Measurements from ENCODE around the gene MPC2. TPM values are rescaled to one million over a fixed set of nuclear protein-coding genes. Genes with fewer than 3 reads are reported as not detected.
A peak's percentile ranks its signal among the peaks of the same experiment; 100 is the strongest.

MPC2 gene
- total RNA-seq = 81.3 and 90.2 TPM in 2 replicates
- long read RNA-seq, transcript MPC2-202 (5 exons, 2,177 nt) = major isoform, 87 of 93 reads
- long read RNA-seq, partial matches to known transcripts = 3 of 93 reads
- long read RNA-seq, other reads (novel, unspliced or antisense) = 2 of 93 reads

GRCh38 chr1:167936930-167937708 is at the start of gene MPC2:
MPC2 (minus strand) TSS chr1:167937072; CDS start chr1:167935841, 1,231 bp downstream.
- peak within 1 kb of the TSS; percentile 98 for H3K4me3 Mint-ChIP-seq (ENCODE audit: low read depth)

GRCh38 chr1:167984886-167985489 is 48.1 kb upstream of the MPC2 start:
- H3K4me1 Mint-ChIP-seq (ENCODE audit: low read depth) = no peaks in the 10 kb centered on the region
- H3K4me3 Mint-ChIP-seq (ENCODE audit: low read depth) = no peak overlapping the region
- peaks cover 34% of the 10 kb centered on the region for H3K36me3 Mint-ChIP-seq (ENCODE audit: insufficient read depth)
- H3K9me3 Mint-ChIP-seq (ENCODE audit: low read depth) = peaks cover 13% of the 10 kb centered on the region
- no peaks in the 10 kb centered on the region for H3K27me3 Mint-ChIP-seq
- no peak for DNase-seq (ENCODE audit: low spot score, unreplicated experiment)
- H3K27ac Mint-ChIP-seq = peak overlapping the region; percentile 69
- TF ChIP-seq, protein P1, sequence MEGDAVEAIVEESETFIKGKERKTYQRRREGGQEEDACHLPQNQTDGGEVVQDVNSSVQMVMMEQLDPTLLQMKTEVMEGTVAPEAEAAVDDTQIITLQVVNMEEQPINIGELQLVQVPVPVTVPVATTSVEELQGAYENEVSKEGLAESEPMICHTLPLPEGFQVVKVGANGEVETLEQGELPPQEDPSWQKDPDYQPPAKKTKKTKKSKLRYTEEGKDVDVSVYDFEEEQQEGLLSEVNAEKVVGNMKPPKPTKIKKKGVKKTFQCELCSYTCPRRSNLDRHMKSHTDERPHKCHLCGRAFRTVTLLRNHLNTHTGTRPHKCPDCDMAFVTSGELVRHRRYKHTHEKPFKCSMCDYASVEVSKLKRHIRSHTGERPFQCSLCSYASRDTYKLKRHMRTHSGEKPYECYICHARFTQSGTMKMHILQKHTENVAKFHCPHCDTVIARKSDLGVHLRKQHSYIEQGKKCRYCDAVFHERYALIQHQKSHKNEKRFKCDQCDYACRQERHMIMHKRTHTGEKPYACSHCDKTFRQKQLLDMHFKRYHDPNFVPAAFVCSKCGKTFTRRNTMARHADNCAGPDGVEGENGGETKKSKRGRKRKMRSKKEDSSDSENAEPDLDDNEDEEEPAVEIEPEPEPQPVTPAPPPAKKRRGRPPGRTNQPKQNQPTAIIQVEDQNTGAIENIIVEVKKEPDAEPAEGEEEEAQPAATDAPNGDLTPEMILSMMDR (IDR thresholded peaks at IDR 0.05; ENCODE audit: unreplicated experiment) = no peak

More at GRCh38 chr1:167936930-167937708, at the start of gene MPC2:
- H3K4me1 Mint-ChIP-seq (ENCODE audit: low read depth) = peaks cover 27% of the 10 kb centered on the region
- TF ChIP-seq, protein P1 (IDR thresholded peaks at IDR 0.05; ENCODE audit: unreplicated experiment) = no peak
- peaks cover 2% of the 10 kb centered on the region for H3K36me3 Mint-ChIP-seq (ENCODE audit: insufficient read depth)
- H3K27me3 Mint-ChIP-seq = no peaks in the 10 kb centered on the region
- no peak for DNase-seq (ENCODE audit: low spot score, unreplicated experiment)
- H3K9me3 Mint-ChIP-seq (ENCODE audit: low read depth) = no peaks in the 10 kb centered on the region
- peak within 1 kb of the TSS; percentile 100 for H3K27ac Mint-ChIP-seq

DNA sequence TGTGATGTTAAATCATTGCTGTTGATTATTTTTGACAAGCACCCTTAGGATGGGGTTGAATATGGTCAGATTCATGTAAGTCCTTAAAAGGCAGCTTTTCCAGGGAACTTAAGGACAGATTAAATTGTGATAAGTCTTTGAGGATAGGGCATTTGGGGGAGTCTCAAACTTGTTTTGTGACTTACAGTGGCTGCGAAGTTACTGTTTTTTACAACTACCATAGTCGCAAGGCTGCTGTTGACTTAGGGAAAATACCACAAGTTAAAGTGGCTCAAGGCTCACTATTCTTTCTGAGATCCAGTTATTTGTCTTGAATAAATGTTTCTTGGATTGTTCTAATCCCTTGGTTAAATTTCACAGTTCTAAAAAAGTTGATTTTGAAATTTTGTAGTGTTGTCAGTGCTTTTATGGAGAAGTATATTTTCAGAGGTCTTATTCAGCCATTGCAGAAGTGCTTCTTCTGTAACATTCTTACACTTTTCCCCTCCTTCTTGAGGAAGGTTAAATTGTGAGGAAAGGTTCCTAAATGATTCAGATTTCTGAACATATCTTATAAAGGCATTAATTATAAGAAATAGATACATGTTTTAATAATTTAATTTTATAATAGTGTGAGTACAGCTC is 47.0 kb upstream of the MPC2 start:
- Mint-ChIP-seq H3K27ac (no peak overlapping the region), H3K36me3 (ENCODE audit: insufficient read depth) (peaks cover 36% of the 10 kb centered on the region), H3K4me3 (ENCODE audit: low read depth) (no peak overlapping the region), H3K27me3 (no peaks in the 10 kb centered on the region), H3K4me1 (ENCODE audit: low read depth) (no peaks in the 10 kb centered on the region), H3K9me3 (ENCODE audit: low read depth) (peaks cover 13% of the 10 kb centered on the region)
- no peak for DNase-seq (ENCODE audit: low spot score, unreplicated experiment)
- TF ChIP-seq, protein P1 (IDR thresholded peaks at IDR 0.05; ENCODE audit: unreplicated experiment) = no peak

GRCh38 chr1:167981933-167982332 is 45.1 kb upstream of the MPC2 start:
- peaks cover 49% of the 10 kb centered on the region for H3K36me3 Mint-ChIP-seq (ENCODE audit: insufficient read depth)
- peaks cover 19% of the 10 kb centered on the region for H3K9me3 Mint-ChIP-seq (ENCODE audit: low read depth)
- no peaks in the 10 kb centered on the region for H3K27me3 Mint-ChIP-seq
- TF ChIP-seq, protein P1 (IDR thresholded peaks at IDR 0.05; ENCODE audit: unreplicated experiment) = no peak
- H3K27ac Mint-ChIP-seq = no peak overlapping the region
- no peak for DNase-seq (ENCODE audit: low spot score, unreplicated experiment)
- no peaks in the 10 kb centered on the region for H3K4me1 Mint-ChIP-seq (ENCODE audit: low read depth)
- no peak overlapping the region for H3K4me3 Mint-ChIP-seq (ENCODE audit: low read depth)

GRCh38 chr1:167977245-167977644 is 40.4 kb upstream of the MPC2 start:
- H3K27ac Mint-ChIP-seq = peak overlapping the region; percentile 88
- peaks cover 10% of the 10 kb centered on the region for H3K9me3 Mint-ChIP-seq (ENCODE audit: low read depth)
- H3K4me1 Mint-ChIP-seq (ENCODE audit: low read depth) = no peaks in the 10 kb centered on the region
- DNase-seq (ENCODE audit: low spot score, unreplicated experiment) = no peak
- TF ChIP-seq, protein P1 (IDR thresholded peaks at IDR 0.05; ENCODE audit: unreplicated experiment) = no peak
- H3K27me3 Mint-ChIP-seq = no peaks in the 10 kb centered on the region
- no peak overlapping the region for H3K4me3 Mint-ChIP-seq (ENCODE audit: low read depth)
- peaks cover 39% of the 10 kb centered on the region for H3K36me3 Mint-ChIP-seq (ENCODE audit: insufficient read depth)

Data from progenitor cell of endocrine pancreas (in vitro differentiated cells).